PC-3 (cell line): Measurements from ENCODE around the gene SSTR5.

Source experiments
- EZH2 ChIP-seq: fragments of 300-600 bp; sonication (generic); IDR thresholded peaks from one replicate; pipeline ENCODE4 v1.6.1; 2017; ENCODE audit warnings: antibody characterized with exemption, mild to moderate bottlenecking, low read length; ENCODE audit not compliant: unreplicated experiment
- TF ChIP-seq, protein P1 (sequence below): fragments of 300-600 bp; sonication (generic); conservative IDR thresholded peaks from 2 replicates; pipeline ENCODE4 v1.5.1; 2017; ENCODE audit warnings: antibody characterized with exemption, low read depth, mild to moderate bottlenecking, low read length

DNA sequence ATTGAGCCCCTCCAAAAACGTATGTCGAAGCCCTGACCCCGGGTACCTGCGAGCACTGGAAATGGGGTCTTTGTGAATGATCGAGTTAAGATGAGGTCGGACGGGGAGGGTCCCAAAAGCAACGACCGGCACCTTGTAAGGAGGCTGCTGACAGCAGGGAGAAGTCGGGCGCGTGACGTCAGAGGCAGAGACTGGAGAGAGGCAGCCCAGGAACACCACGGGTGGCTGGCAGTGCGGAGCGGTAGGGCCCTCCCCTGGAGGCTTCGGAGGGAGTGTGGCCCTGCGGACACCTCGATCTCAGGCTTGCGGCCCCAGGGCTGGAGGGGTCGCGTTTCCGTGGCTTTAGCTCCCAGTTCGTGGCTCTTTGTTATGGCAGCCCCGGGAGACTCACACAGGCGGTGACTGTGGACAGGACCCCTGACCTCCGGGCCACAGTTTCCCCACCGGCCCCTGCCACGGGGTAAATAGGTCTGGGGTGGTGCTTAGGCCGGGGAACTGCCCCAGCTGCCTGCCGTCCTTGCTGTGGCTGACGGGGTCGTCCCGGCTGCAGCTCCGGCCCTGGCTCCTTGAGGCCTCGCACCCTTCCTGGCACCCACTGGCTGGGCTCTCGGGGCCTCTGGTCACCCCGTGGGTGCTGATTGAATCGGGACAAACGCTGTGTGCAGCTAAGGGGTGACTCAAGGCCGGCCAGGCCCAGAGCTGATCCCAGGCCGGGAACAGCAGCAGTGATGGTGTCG, 10.6 kb upstream of the SSTR5 start:
- TF ChIP-seq, protein P1, sequence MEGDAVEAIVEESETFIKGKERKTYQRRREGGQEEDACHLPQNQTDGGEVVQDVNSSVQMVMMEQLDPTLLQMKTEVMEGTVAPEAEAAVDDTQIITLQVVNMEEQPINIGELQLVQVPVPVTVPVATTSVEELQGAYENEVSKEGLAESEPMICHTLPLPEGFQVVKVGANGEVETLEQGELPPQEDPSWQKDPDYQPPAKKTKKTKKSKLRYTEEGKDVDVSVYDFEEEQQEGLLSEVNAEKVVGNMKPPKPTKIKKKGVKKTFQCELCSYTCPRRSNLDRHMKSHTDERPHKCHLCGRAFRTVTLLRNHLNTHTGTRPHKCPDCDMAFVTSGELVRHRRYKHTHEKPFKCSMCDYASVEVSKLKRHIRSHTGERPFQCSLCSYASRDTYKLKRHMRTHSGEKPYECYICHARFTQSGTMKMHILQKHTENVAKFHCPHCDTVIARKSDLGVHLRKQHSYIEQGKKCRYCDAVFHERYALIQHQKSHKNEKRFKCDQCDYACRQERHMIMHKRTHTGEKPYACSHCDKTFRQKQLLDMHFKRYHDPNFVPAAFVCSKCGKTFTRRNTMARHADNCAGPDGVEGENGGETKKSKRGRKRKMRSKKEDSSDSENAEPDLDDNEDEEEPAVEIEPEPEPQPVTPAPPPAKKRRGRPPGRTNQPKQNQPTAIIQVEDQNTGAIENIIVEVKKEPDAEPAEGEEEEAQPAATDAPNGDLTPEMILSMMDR: no peak
- no peak for TF ChIP-seq EZH2
